Activated naive CD4-positive, alpha-beta T cell (primary cell): Measurements from ENCODE around the gene SYTL2.
A peak's percentile ranks its signal among the peaks of the same experiment; 100 is the strongest.
"Not testable (repeated sequence)": the region's sequence is repeated elsewhere in the genome, so short reads cannot be mapped to it uniquely, and the experiment has no call there.

ENCODE experiments used
- DNase-seq, 4 experiments: peaks; one replicate each; lab custom pipeline; 2025; lab: John Stamatoyannopoulos, UW

The SYTL2 gene

DNA sequence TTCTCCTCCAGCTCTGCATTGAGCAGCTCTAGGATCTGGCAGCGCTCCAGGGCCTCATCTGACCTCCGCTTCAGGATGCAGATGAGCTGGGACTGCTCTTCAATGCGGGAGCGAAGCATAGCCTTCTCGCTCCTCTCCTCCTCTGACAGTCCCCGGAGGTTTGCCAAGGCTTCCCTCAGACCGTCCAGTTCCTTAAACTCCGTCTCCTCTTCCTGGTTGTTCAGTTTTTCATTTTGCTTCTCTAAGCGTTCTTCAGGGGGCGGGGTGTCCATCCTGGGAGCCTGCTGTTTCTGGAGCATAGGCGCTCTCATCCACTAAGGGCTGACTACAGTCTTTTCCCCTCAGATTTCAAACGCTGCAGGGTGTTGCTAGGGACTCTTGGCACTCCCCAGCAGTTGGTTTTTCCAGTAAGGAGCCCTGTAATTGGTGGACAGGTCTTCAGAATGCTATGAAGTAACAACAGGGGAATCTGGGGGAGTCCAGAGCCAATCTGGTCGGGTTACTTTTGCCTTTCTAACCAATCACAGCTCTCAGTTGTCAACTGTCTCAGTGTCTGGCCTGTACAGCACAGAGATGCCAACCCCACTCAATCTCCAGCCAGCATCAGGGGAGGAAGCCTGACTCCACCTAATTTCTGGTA, 125.0 kb downstream of the SYTL2 start, which contains the start of gene CCDC89:
TSS of gene CCDC89 (minus strand) at position 376 of the 640 bp plus-strand sequence. CDS start at position 311, 65 bp downstream.
- no peak for DNase-seq

GRCh38 chr11:85685125-85685819, 125.7 kb downstream of the SYTL2 start:
- DNase-seq: no peak

DNA sequence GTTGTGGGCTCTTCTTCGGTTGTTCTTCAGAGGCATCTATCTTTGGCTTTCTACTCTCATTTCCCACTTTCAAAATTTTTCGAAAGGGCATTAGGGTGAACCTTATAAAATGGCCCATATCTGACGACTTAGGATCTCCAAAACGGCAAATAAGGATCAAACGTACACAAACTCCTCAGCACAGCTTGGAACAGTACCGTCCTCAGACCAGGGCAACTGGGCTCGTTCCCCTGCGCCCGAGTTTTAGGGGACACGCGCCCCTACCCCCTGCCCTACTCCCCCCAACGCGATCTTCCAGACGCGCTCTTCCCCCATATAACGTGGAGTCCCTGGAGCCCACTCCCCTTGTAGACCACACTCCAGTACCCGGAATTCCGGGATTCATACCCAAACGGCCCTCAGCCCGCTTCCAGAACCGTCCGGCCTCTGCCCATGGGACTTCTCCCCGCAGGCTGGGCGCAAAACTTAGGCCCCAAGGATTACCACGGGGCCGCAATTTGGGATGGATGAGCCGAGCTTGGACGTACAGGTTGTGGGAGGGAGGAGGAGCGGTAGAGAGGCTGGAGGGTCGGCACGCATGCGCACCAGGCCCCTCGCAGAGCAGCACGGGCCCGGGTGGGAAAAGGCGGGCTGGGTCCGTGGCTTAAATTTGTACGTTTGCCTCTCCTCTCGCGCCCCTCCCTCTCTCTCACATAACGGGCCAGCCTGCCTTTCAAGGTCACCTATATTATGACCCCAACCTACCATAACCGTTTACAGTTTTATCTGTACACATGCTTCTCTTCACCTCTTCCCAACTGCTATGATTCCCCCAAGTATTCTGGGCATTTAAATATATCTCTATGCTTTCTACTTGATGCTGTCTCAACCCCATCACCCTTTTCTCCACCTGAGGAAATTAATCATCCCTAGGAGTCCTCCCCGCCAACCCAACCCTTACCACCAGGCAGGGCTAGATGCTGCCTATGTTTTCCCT, 128.3 kb downstream of the SYTL2 start:
- DNase-seq: peak; percentile 12 to 47 (median 30)

GRCh38 chr11:85680897-85681296, 130.0 kb downstream of the SYTL2 start:
- DNase-seq: no peak

GRCh38 chr11:85679576-85679975, 131.4 kb downstream of the SYTL2 start:
- DNase-seq: no peak

DNA sequence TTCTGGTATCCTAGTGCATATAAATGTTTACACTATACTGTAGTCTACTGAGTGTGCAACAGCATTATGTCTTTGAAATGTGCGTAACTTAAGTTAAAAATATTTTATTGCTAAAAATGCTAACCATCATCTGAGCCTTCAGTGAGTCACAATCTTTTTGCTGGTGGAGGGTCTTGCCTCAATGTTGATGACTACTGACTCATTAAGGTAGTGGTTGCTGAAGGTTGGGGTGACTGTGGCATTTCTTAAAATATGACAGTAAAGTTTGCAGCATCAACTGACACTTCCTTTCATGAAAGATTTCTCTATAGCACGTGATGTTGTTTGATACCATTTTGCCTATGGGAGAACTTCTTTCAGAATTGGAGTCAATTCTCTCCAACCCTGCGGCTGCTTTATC, 137.5 kb downstream of the SYTL2 start:
- DNase-seq: no peak

DNA sequence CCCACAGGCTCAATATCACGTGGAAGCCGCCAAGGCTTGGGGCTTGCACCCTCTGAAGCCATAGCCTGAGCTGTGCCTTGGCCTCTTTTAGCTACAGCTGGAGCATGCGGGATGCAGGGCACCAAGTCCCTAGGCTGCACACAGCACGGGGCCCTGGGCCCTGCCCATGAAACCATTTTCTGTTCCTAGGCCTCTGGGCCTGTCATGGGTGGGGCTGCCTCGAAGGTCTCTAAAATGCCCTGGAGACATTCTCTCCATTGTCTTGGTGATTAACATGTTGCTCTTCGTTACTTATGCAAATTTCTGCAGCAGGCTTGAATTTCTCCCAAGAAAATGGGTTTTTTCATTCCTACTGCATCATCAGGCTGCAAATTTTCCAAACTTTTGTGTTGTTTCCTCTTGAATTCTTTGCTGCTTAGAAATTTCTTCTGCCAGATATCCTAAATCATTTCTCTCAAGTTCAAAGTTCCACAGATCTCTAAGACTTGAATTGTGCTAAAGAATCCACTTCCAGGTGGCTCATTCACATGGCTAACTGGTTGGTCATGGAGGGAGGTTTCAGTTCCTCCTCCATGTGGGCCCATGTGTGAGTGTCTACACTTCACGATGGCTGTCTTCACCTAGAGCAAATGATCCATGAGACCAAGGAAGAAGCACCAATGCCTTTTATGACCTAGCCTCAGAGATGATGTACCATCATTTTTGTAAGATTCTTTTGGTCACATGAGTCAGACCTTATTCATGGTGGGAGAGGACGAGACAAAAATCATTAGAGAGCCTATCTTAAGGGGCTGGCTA, 138.6 kb downstream of the SYTL2 start:
- DNase-seq: no peak

- not testable (repeated sequence) for DNase-seq
Observed at GRCh38 chr11:85670949-85671663, 139.8 kb downstream of the SYTL2 start.

GRCh38 chr11:85668157-85668556, 142.8 kb downstream of the SYTL2 start:
- no peak for DNase-seq

DNA sequence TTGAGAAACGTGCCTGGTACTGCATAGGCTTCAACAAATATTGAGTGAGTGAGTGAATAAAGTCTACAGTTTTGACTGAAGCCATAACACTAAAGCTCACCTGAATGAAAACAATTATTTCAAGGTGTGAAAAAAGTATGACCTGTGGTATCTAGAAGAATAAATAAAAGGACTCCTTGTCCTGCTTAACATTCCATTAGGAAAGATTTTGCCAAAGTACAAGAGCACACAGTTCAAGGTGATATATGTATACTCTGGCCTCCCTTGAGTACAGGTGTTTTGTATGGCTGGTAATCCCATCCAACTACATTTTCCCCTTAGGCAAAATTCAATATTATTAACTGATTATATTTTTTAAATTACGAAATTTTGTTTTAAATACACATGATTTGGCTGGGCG, 144.3 kb downstream of the SYTL2 start:
- DNase-seq: no peak

DNA sequence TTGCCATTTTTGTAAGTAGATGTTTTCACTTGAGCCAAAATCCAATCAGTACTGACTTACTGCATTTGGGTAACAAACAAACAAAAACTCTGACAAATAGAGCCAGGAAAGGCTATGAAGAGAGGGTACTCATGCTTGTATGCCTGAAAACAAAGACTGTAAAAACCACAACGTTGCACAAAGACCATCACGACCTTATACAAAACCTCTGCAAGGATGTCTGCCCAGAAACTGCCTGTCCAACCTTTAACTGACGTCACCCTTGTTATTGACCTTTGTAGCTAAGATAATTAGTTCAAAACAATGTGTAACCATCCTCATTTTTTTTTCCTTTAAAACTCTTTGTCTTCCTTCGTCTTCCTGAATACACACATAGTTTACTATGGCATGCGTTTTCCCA, 145.2 kb downstream of the SYTL2 start:
- no peak for DNase-seq

DNA sequence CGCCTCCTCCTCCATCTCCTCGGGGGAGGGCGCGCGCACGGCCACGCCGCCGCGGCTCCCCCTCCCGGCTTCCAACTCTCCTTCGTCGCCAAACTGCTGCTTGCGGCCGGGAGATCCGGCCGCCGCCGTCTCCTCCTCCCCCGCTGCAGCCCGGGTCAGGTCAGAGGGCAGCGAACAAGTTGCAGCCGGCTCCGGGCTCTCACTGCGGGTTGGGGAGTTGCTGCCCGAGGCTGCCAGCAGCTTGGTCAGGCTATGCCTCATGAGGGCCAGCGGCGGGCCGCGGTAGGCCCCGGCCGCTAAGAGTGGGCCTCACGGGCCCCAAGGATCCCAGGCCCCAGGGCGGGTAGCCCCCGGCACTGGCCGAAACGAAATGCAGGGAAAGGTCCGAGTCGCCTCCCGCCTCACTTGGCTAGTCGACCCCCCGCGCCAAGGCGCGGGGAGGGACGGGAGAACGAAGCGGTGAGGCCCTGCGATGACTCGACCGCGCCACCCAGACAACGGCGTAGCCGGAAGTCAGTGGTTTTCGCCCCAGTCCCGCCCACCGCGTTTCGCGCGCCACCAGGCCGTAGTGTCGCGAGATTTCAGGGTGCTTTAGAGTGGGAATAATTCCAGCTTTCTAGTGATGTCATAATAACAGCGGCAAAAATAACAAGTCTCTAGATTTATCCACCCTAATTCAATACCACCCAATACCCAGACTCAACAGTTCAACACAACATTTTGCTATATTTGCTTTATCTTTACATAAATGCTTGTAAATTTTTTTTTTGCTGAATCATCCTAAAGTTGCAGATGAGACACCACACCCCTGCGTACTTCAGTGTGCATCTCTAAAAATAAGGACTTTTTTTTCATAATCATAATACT, 146.1 kb downstream of the SYTL2 start, which contains the start of gene CREBZF:
TSS of gene CREBZF (minus strand) at position 515 of the 867 bp plus-strand sequence. CDS start at position 261, 254 bp downstream.
- peak; percentile 75 to 86 (median 81) for DNase-seq

- DNase-seq: peak; percentile 71 to 85 (median 80)
Observed at GRCh38 chr11:85663753-85664614, 147.0 kb downstream of the SYTL2 start.

- no peak for DNase-seq
Observed at GRCh38 chr11:85663080-85663752, 147.7 kb downstream of the SYTL2 start.

GRCh38 chr11:85661972-85662664, 148.8 kb downstream of the SYTL2 start:
- DNase-seq: no peak

GRCh38 chr11:85658180-85658579, 152.8 kb downstream of the SYTL2 start:
- DNase-seq: no peak

DNA sequence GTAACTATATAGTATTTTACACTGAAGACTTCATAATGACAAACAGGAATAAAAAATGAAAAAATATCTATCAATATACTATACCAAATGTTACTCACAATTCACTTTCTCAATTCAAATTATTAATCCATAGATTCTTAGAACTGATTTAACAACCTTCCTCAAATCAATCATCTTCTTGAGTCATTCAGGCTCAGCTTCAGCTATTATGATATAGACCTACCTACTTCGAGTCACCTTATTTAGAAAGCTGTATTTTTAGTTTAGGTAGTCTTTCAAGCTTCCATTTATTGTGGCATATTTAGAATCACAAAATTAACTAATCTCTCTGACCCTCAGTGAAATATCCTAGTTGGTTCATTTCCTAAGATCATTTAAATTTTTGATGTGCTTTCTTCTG, 154.2 kb downstream of the SYTL2 start:
- DNase-seq: no peak

GRCh38 chr11:85654343-85654742, 156.6 kb downstream of the SYTL2 start:
- not testable (repeated sequence) for DNase-seq
